GM12872 (cell line): ENCODE measurements around the gene NEDD1.

ENCODE experiments used
- CTCF ChIP-seq: IDR thresholded peaks from 3 replicates; pipeline ENCODE4 v1.5.1; 2011; ENCODE audit warnings: low read depth, mild to moderate bottlenecking, low read length, moderate library complexity; ENCODE audit not compliant: insufficient read depth

Gene NEDD1

GRCh38 chr12:96901175-96901574 is 5.9 kb upstream of the NEDD1 start:
- no peak for TF ChIP-seq CTCF

- TF ChIP-seq CTCF = peak; percentile 35; the same call in 2 of the 3 replicates
Observed at GRCh38 chr12:96902076-96902475, 5.0 kb upstream of the NEDD1 start.

- TF ChIP-seq CTCF = no peak
Observed at GRCh38 chr12:96906498-96906848, 584 bp upstream of the NEDD1 start.

GRCh38 chr12:96907671-96908422 is 790 bp downstream of the NEDD1 start:
- TF ChIP-seq CTCF = no peak

GRCh38 chr12:96908423-96908675 is 1.3 kb downstream of the NEDD1 start:
- no peak for TF ChIP-seq CTCF

- no peak for TF ChIP-seq CTCF
Observed at GRCh38 chr12:96912261-96912660, 5.2 kb downstream of the NEDD1 start.

- no peak for TF ChIP-seq CTCF
Observed at GRCh38 chr12:96912943-96913342, 5.9 kb downstream of the NEDD1 start.
